Endometrial microvascular endothelial cells (primary cell): ENCODE measurements around the gene MSANTD1. TPM values are rescaled to one million over a fixed set of nuclear protein-coding genes. Genes with fewer than 3 reads are reported as not detected.

Source experiments
- in situ Hi-C: cut with HindIII; loops from 2 replicates; pipeline ENCODE4 v1.10.0; 2017; ENCODE audit warnings: low sequenced_read_pairs, low pct_unique_long_range_greater_than_20kb; ENCODE audit errors: inconsistent ontology term
- total RNA-seq: library from RNA; depleted of rRNA; stranded (reverse); fragments of >200 nt; gene quantifications from one replicate; pipeline ENCODE4 v1.2.3, GENCODE V29; 2015; ENCODE audit errors: inconsistent ontology term

MSANTD1 gene
- total RNA-seq, 1 donor from 2014 or later, result not detected

GRCh38 chr4:3256230-3257102 is 7.5 kb downstream of the MSANTD1 start:
- in situ Hi-C loops, result no loop called here

- in situ Hi-C loops, result no loop called here
These were observed 8.2 kb downstream of the MSANTD1 start for GRCh38 chr4:3257103-3257555.

- in situ Hi-C loops, result no loop called here
These were observed 8.9 kb downstream of the MSANTD1 start for GRCh38 chr4:3257556-3258482.

- in situ Hi-C loops, result no loop called here
These were observed 12.7 kb downstream of the MSANTD1 start for GRCh38 chr4:3261411-3262207.

GRCh38 chr4:3262208-3263052 is 13.5 kb downstream of the MSANTD1 start:
- in situ Hi-C loops, result no loop called here

GRCh38 chr4:3263053-3263875 is 14.3 kb downstream of the MSANTD1 start:
- in situ Hi-C loops, result no loop called here

GRCh38 chr4:3263876-3264193 is 14.9 kb downstream of the MSANTD1 start:
- in situ Hi-C loops, result no loop called here

- in situ Hi-C loops, result no loop called here
These were observed 17.1 kb downstream of the MSANTD1 start for GRCh38 chr4:3266076-3266475.

- in situ Hi-C loops, result no loop called here
These were observed 18.8 kb downstream of the MSANTD1 start for GRCh38 chr4:3267576-3268394.

- in situ Hi-C loops, result no loop called here
These were observed 19.6 kb downstream of the MSANTD1 start for GRCh38 chr4:3268395-3269104.

GRCh38 chr4:3269105-3269927 is 20.4 kb downstream of the MSANTD1 start:
- in situ Hi-C loops, result no loop called here

- in situ Hi-C loops, result no loop called here
These were observed 21.1 kb downstream of the MSANTD1 start for GRCh38 chr4:3269991-3270611.

- in situ Hi-C loops, result no loop called here
These were observed 22.2 kb downstream of the MSANTD1 start for GRCh38 chr4:3271131-3271530.

GRCh38 chr4:3276986-3277385 is 28.0 kb downstream of the MSANTD1 start:
- in situ Hi-C loops, result no loop called here

- in situ Hi-C loops, result no loop called here
These were observed 31.5 kb downstream of the MSANTD1 start for GRCh38 chr4:3280466-3280865.
